HuH-7.5 (cell line): ENCODE data around the gene CYB561D2.

Source experiments
- DNase-seq: peaks from one replicate; pipeline ENCODE4 v3.0.0; 2011; ENCODE audit warnings: low spot score

Gene CYB561D2

DNA sequence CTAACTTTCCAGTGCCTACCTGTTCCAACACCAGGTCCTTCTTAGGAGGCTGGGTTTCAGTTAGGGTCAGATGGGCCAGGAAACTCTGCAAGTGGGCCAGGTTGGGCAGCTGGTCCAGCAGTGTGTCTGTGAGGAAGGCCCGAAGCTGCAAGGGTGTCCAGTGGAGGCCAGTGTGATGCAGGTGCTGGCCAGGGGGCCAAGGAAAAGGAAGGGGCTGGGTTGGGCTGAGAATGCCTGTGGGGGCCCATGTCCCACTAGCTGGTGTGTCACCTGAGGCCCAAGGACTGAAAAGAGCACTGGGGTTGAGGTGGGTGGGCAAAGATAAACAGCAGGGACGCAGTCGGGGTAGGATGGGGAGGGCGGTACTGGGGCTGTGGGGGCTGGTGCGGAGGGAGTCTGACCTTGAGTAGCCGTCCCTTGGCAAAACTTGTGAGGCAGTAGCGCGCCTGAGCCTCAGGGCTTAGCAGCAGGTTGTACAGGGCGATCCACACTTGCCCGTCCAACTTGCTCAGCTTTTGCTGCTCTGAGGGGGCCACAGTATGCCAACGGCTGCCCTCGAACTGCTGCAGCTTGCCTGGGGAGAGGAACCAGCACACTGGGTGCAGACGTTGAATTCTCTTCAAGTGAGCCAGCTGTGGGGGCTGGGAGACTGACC lies 8.5 kb upstream of the CYB561D2 start:
- DNase-seq = no peak

- no peak for DNase-seq
Observed at GRCh38 chr3:50342813-50343633, 7.6 kb upstream of the CYB561D2 start.

DNA sequence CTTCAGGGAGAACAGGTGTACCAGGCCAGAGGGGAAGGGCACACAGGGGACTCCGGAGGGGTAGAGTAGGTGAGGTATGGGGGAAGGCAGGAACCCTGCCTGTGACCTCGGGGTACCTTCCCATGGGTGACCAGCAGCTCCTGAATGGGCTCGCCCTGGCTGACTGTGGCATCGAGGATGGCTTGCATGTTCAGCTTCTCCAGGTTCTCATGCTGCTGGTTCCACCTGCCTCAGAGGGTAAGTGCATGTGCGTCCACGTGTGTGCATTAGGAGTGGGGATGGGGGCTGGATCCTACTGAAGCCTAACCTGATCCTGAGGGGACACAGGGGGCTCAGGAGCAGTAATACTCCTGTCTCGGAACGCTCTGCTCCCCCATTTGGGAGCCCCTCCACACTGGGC lies 5.7 kb upstream of the CYB561D2 start:
- no peak for DNase-seq

DNA sequence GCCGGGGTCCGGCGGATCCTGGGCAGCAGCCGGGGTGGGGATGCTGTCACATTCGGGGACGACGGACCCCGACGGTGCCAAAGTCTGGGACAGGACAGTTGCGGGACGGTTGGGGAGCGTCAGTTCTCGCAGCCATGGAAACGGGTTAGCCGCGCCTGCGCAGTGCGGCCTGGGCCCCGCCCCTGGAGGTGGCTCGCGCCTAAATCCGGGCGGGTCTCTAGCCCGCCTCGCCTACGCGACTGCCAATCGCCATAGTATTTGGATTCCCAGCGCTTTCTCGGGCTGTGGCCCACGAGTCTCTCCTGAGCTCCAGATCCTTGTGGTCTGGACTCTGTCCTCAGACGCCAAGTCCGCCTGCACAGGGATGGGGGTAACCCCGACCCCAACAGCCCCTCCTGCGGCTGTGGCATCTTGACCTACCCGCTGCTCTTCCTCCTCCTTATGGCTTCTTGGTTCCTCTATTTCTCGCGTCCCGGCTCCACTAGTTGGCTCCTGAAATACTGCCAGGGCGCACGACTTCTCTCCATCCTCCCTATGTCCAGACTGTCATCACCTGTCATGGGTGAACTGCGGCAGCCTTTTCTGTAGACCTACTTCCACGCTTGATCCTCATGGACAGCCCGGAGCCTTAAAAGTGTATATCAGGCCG lies 5.0 kb upstream of the CYB561D2 start, which contains the start of gene ZMYND10:
Gene ZMYND10, minus strand, starts transcription at position 147 of the 649 bp plus-strand sequence. CDS start 153 bp downstream, outside the sequence.
- DNase-seq = no peak

GRCh38 chr3:50347187-50347813 lies 3.4 kb upstream of the CYB561D2 start:
- DNase-seq = peak; percentile 71

GRCh38 chr3:50350213-50350526 lies 492 bp upstream of the CYB561D2 start:
- DNase-seq = no peak

GRCh38 chr3:50351323-50351697 lies 648 bp downstream of the CYB561D2 start:
- DNase-seq = no peak

DNA sequence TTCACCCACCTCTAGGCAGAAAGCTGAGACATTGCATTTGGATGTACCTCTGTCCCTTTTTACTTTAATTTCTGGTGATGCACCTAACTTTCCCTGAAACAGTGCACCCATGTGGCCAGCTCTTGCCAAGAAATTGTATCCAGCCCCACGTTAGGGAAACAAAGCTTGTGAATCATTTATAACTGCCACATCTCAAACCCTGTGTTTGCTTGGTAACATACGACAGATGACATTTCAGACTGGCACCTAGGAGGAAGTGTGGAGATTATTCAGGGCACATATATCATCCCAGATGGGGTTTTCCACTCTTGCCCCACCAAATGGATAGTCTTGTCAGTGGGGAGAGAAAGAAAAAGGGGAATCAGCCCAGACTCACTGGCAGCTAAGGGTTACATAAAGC lies 2.1 kb downstream of the CYB561D2 start:
- DNase-seq = no peak

DNA sequence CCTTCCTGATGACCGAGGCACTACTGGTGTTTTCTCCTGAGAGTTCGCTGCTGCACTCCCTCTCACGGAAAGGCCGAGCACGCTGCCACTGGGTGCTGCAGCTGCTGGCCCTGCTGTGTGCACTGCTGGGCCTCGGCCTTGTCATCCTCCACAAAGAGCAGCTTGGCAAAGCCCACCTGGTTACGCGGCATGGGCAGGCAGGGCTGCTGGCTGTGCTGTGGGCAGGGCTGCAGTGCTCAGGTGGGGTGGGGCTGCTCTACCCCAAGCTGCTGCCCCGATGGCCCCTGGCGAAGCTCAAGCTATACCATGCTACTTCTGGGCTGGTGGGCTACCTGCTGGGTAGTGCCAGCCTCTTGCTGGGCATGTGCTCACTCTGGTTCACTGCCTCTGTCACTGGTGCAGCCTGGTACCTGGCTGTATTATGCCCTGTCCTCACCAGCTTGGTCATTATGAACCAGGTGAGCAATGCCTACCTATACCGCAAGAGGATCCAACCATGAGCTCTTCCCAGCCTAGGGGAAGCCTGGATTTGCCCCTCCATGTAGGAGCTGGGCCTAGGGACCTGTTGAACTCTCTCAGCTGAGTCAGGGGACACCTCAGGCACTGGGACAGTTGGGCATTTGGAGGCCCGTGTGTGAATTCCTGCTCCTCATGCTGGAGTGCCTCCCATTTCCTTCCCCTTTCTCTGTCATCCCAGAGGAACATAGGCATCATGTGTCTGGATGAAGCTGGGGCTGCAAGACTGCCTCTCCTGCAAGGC lies 2.8 kb downstream of the CYB561D2 start:
- no peak for DNase-seq

GRCh38 chr3:50354186-50354764 lies 3.6 kb downstream of the CYB561D2 start:
- no peak for DNase-seq

DNA sequence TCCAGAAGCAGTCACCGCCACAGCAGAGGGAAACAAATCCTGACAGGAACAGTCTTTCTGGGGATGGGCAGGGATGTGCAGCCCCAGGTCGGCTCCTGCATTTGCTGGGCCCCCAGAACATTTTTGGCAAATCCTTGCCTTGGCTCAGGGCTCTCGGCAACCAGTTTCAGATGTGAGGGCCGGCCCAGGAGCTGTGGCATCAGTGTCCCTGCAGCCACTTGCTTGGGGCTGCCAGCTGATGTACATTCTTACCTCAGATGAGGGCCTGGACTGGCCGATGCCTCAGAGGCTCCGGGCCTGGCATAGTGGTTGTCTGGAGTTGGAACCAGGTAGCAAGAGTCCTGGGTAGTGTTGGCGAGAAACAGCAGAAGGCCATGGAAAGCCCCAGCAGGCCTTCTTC lies 4.2 kb downstream of the CYB561D2 start:
- DNase-seq = no peak

DNA sequence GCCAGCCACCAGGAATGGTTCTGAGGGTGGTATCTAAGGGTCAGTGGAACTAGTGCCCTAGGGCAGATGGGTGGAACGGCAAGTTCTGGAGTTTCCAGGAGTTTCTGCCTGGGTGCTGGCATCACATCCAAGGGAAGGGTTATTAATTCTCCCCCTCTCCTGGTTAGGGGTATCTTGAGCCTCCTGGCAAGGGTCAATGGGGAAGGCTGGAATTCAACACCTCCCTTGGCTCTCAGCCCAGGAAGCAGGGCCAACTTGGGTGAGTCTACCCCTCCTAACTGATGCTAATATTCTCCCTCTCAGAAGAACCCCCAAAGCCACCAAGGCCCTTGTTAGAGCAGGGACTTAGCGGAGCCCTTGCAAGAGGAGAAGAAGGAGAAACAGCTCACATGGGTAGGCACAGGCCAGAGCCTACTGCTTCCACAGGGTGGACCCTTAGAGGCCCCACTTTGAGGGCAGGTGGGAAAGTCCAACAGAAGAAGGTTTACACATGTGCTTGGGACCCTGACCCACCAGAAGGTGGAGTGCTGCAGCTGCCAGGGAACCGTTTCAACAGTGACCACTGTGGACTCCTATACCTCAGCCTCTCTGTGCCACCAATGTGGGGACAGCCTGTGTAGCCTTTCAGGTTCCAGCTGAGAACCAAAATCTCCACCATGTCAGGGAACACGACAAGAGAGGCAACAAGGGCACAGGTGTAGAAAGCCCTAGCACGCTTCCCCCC lies 5.3 kb downstream of the CYB561D2 start:
- no peak for DNase-seq

DNA sequence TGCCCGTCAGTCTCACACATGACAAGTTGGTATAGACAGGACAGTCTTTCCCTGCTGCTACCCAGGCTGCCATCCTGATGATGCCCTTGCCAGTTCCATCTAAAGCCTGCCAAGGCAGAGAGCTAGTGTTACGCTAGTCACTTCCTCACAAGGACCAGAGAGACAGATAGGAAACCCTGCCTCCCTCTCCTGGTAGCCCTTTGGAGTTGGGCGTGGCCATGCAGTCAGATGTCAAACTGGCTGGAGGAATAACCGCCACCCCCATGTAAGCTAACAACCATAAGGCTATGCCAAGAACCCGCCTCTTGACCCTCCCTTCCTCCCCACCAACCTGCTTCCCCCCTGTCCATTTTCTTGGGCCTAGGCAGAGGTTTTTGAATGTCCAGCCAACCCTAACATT lies 5.9 kb downstream of the CYB561D2 start:
- no peak for DNase-seq

DNA sequence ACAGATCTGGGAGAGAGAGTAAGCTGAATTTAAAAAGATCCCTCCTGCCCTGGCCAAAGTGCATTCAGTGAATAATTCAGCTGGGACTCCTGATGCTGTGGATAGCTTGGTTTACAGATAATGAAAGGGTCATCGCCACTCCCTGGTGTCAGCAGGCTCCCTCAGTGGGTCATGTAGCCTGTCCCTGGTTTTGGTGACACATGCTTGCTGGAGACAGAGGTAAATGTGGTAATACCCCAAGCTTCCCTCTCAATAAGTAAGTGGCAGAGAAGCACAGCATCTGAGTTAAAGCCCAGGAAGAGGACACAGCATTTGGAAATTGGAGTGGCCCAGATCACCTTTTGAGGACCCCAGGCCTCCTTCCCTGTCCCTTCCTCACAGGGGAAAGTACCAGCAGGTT lies 6.8 kb downstream of the CYB561D2 start:
- DNase-seq = no peak

DNA sequence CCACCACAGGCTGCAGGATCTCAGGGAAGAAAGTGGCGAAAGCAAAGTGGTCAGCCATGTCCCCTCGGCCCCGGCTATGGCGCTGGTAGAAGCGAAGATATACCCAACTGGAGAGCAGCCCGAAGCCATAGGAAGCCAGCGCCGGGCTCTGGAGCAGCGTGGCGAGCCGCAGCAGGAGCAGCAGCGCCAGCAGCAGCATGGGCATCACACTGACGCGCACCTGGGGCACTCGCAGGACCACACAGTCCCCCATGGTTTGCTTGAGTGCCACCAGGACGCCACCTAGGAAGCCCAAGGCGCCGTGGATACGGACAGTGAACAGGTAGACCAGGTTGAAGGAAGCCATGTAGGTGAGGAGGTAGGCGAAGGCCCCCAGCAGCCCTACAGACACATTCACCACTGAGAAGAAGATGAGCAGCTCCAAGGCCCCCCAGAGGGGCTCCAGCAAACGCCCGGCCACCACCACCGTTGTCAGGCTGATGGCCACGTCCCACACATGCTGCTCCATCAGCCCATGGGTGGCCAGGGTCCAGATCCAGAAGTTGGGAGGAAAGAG lies 7.8 kb downstream of the CYB561D2 start:
- no peak for DNase-seq

GRCh38 chr3:50358911-50359759 lies 8.5 kb downstream of the CYB561D2 start, which contains the start of gene TMEM115:
Gene TMEM115, minus strand, starts transcription at chr3:50359521. Its CDS starts 458 bp downstream, at chr3:50359063.
- peak; percentile 95 for DNase-seq

- DNase-seq = no peak
Observed at GRCh38 chr3:50359760-50360110, 9.1 kb downstream of the CYB561D2 start.

- DNase-seq = no peak
Observed at GRCh38 chr3:50364573-50365079, 14.0 kb downstream of the CYB561D2 start.

DNA sequence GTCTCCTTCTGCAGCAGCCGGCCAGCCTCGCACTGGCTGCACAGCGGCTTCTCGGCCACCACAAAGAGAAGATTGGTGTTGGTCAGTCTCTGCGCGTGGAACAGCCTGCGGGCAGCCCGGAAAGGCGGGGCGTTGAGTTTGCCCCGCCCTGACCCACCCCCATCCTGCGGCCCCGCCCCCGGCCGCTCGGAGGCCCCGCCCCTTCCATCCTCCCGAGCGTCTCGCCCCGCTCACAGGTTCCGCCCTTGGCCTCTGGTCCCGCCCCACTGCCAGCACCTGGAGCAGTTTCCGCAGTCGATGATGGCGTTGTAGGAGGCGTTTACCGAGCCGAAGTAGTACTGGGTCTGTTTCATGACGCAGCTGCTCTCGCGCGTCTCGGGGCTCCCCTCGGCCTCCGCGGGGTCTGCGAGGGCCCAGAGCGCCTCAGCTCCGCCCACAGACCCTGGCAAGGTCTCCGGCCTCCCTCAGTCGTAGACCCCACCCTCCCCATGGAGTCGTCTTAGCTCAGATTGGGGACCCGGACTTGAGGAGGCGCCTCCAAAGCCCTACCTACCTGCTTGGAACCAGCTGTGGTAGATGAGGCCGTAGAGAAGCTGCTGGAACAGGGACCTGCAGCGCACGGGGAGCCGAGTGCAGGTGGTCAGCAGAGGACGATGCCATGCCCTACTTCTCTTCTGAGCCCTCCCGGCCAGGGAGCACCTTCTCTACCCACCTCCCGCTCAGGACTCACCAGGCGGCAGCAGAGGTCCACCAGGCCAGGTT lies 14.6 kb downstream of the CYB561D2 start:
- peak; percentile 81 for DNase-seq
